ENCODE measurements around the gene ZNF282. TPM values are rescaled to one million over a fixed set of nuclear protein-coding genes. Genes with fewer than 3 reads are reported as not detected.

Gene ZNF282
- total and polyA plus RNA-seq, 11 donors = 6.6 to 21.4 (median 12.7) TPM

GRCh38 chr7:149197675-149198074 lies 2.3 kb downstream of the ZNF282 start:
- H3K27me3 ChIP-seq = no peaks in the 10 kb centered on the region
- peaks cover 3 to 48% (median 43%) of the 10 kb centered on the region in 9 donors for H3K36me3 ChIP-seq
- no peak overlapping the region for H3K27ac ChIP-seq
- peaks cover 0 to 26% (median 22%) of the 10 kb centered on the region in 12 donors for H3K4me1 ChIP-seq
- DNase-seq (no peak), ATAC-seq (no peak)
- intact Hi-C loops (cut with DNase I) = loop anchor here in 1 of 10 donors (2.0 kb wide), 1 partner anchor 41 kb away; the partner anchor contains the start of gene ZNF212
- H3K9me3 ChIP-seq = no peaks in the 10 kb centered on the region
- TF ChIP-seq CTCF (IDR thresholded peaks at IDR 0.05) = no peak
- TF ChIP-seq POLR2A (IDR thresholded peaks at IDR 0.05) = no peak
- 68 to 85% (median 77%) methylated on average over 4 of the region's 4 CpGs for WGBS, 4 donors
- H3K4me3 ChIP-seq = no peak overlapping the region

GRCh38 chr7:149198161-149198816 lies 2.9 kb downstream of the ZNF282 start:
- WGBS, 4 donors = 87 to 92% (median 89%) methylated on average over 21 to 22 of the region's 22 CpGs
- ATAC-seq (no peak), DNase-seq (no peak)
- Histone ChIP-seq H3K9me3 (no peaks in the 10 kb centered on the region), H3K27me3 (no peaks in the 10 kb centered on the region), H3K4me3 (no peak overlapping the region), H3K36me3 (peaks cover 3 to 54% (median 49%) of the 10 kb centered on the region in 9 donors), H3K27ac (no peak overlapping the region), H3K4me1 (peaks cover 0 to 30% (median 24%) of the 10 kb centered on the region in 12 donors)
- TF ChIP-seq POLR2A (IDR thresholded peaks at IDR 0.05) (no peak), CTCF (IDR thresholded peaks at IDR 0.05) (no peak)
- intact Hi-C loops (cut with DNase I) = no loop called here

DNA sequence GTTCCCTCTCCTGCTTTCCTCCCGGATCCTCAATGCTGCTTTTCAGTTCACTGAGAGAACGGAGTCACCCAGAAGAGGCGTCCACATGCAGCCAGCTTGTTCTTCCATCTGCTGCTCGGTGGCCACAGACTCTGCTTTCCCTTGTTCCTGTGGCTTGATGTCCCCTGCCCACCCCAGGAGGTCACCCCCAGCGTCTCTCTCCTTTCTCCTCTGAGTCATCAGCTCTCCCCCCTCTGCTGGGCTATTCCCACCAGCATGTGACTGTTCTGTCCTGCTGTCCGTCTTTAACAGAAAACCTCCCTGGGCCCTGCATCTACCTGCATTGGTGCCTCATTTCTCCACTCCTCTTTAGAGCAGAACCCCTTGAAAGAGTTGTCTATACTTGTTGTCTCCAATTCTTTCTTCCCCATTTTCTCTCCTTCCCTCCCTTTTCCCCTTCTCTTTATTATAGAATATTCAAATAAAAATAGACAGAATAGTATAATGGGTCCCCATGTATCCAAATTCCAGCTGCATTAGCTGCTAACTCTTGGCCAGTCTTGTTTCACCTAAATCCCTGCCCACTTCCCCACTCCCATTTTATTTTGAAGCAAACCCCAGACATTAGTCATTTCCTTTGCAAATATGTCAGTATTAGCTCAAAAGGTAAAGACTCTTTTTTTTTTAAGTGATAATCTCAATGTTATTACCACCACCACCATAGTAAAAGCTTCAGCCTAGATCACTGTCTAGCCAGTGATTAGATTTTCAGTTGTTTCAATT lies 4.1 kb downstream of the ZNF282 start:
- ATAC-seq = no peak
- DNase-seq = no peak
- Histone ChIP-seq H3K4me3 (no peak overlapping the region), H3K4me1 (peaks cover 0 to 33% (median 25%) of the 10 kb centered on the region in 12 donors), H3K27me3 (no peaks in the 10 kb centered on the region), H3K9me3 (no peaks in the 10 kb centered on the region), H3K27ac (no peak overlapping the region), H3K36me3 (peaks cover 3 to 66% (median 61%) of the 10 kb centered on the region in 9 donors)
- intact Hi-C loops (cut with DNase I) = no loop called here
- TF ChIP-seq POLR2A (IDR thresholded peaks at IDR 0.05) = no peak
- no peak for TF ChIP-seq CTCF (IDR thresholded peaks at IDR 0.05)
- WGBS, 4 donors = 81 to 88% (median 83%) methylated on average over 6 of the region's 6 CpGs

GRCh38 chr7:149202831-149203231 lies 7.5 kb downstream of the ZNF282 start:
- WGBS, 4 donors = 64 to 77% (median 69%) methylated on average over 6 of the region's 6 CpGs
- ATAC-seq (peak; percentile 56 to 94 (median 90)), DNase-seq (peak in 1 of 5 donors; percentile 54)
- peaks cover 0 to 10% (median 5%) of the 10 kb centered on the region in 12 donors for H3K4me1 ChIP-seq
- H3K27ac ChIP-seq = peak overlapping the region in 5 of 12 donors; percentile 4 to 63 (median 30)
- H3K4me3 ChIP-seq = no peak overlapping the region
- no peaks in the 10 kb centered on the region for H3K27me3 ChIP-seq
- intact Hi-C loops (cut with DNase I) = no loop called here
- H3K36me3 ChIP-seq = peaks cover 3 to 98% (median 88%) of the 10 kb centered on the region in 9 donors
- TF ChIP-seq POLR2A (IDR thresholded peaks at IDR 0.05) (no peak), CTCF (IDR thresholded peaks at IDR 0.05) (no peak)
- H3K9me3 ChIP-seq = no peaks in the 10 kb centered on the region
